Right forelimb (tissue), 1 donor: ENCODE results near the gene FBXL17.

Source experiments
- DNase-seq: peaks from one replicate; pipeline ENCODE4 v3.0.0-alpha.2; 2018

FBXL17 gene

GRCh38 chr5:108372369-108372768 lies 9.5 kb downstream of the FBXL17 start:
- DNase-seq: no peak

- no peak for DNase-seq
Observed at GRCh38 chr5:108371263-108371662, 10.6 kb downstream of the FBXL17 start.

- no peak for DNase-seq
Observed at GRCh38 chr5:108369167-108369566, 12.7 kb downstream of the FBXL17 start.

GRCh38 chr5:108367679-108368334 lies 14.1 kb downstream of the FBXL17 start:
- no peak for DNase-seq

GRCh38 chr5:108366500-108366899 lies 15.4 kb downstream of the FBXL17 start:
- DNase-seq: no peak

GRCh38 chr5:108361771-108362170 lies 20.1 kb downstream of the FBXL17 start:
- no peak for DNase-seq

GRCh38 chr5:108361239-108361638 lies 20.7 kb downstream of the FBXL17 start:
- DNase-seq: no peak

- no peak for DNase-seq
Observed at GRCh38 chr5:108360280-108360679, 21.6 kb downstream of the FBXL17 start.

- no peak for DNase-seq
Observed at GRCh38 chr5:108356286-108356685, 25.6 kb downstream of the FBXL17 start.

- DNase-seq: no peak
Observed at GRCh38 chr5:108353087-108353486, 28.8 kb downstream of the FBXL17 start.

GRCh38 chr5:108345541-108346171 lies 36.2 kb downstream of the FBXL17 start:
- DNase-seq: no peak

GRCh38 chr5:108344103-108344822 lies 37.6 kb downstream of the FBXL17 start:
- DNase-seq: no peak

- no peak for DNase-seq
Observed at GRCh38 chr5:108341866-108342265, 40.0 kb downstream of the FBXL17 start.

GRCh38 chr5:108340131-108340530 lies 41.8 kb downstream of the FBXL17 start:
- DNase-seq: no peak

- DNase-seq: no peak
Observed at GRCh38 chr5:108339220-108339619, 42.7 kb downstream of the FBXL17 start.

GRCh38 chr5:108334225-108334624 lies 47.7 kb downstream of the FBXL17 start:
- no peak for DNase-seq

- DNase-seq: no peak
Observed at GRCh38 chr5:108326982-108327381, 54.9 kb downstream of the FBXL17 start.

GRCh38 chr5:108324886-108325285 lies 57.0 kb downstream of the FBXL17 start:
- no peak for DNase-seq

- no peak for DNase-seq
Observed at GRCh38 chr5:108321341-108321740, 60.6 kb downstream of the FBXL17 start.

GRCh38 chr5:108320231-108320630 lies 61.7 kb downstream of the FBXL17 start:
- no peak for DNase-seq

GRCh38 chr5:108315829-108316228 lies 66.1 kb downstream of the FBXL17 start:
- DNase-seq: no peak

- no peak for DNase-seq
Observed at GRCh38 chr5:108312258-108312657, 69.6 kb downstream of the FBXL17 start.

GRCh38 chr5:108311682-108312081 lies 70.2 kb downstream of the FBXL17 start:
- DNase-seq: no peak

- no peak for DNase-seq
Observed at GRCh38 chr5:108303611-108304010, 78.3 kb downstream of the FBXL17 start.
